Esophagus muscularis mucosa (tissue), 4 donors: Measurements from ENCODE around the gene MAML3. TPM values are rescaled to one million over a fixed set of nuclear protein-coding genes. Genes with fewer than 3 reads are reported as not detected.

Experiments used
- DNase-seq: peaks from one replicate; pipeline ENCODE4 v3.0.0-alpha.2; 2017; ENCODE audit errors: extremely low spot score
- H3K27ac ChIP-seq, 4 donors: fragments of 200-600 bp; sonication (generic); replicated peaks in 1 of 4; 1 replicate in 3 of 4; 2 replicates in 1 of 4; pipeline ENCODE4 v1.5.1; 2016 to 2019; ENCODE audit warnings: mild to moderate bottlenecking in 1 of 4
- H3K27me3 ChIP-seq, 4 donors: fragments of 200-600 bp; sonication (generic); one replicate each; pipeline versions ENCODE4 v1.5.1 to v1.6.0; 2016 to 2019
- H3K36me3 ChIP-seq, 4 donors: fragments of 200-600 bp; sonication (generic); one replicate each; pipeline ENCODE4 v1.5.1; 2016 to 2019
- H3K4me1 ChIP-seq, 4 donors: fragments of 200-600 bp; sonication (generic); one replicate each; pipeline ENCODE4 v1.5.1; 2016 to 2019
- H3K4me3 ChIP-seq, 4 donors: fragments of 200-600 bp; sonication (generic); 1 replicate in 2 of 4; 2 replicates in 2 of 4; pipeline ENCODE4 v1.5.1; 2016 to 2019; ENCODE audit warnings: mild to moderate bottlenecking in 4 of 4, moderate library complexity in 1 of 4
- H3K9me3 ChIP-seq, 4 donors: fragments of 200-600 bp; sonication (generic); 1 replicate in 3 of 4; 2 replicates in 1 of 4; pipeline ENCODE4 v1.5.1; 2016 to 2019
- EP300 ChIP-seq: sonication (generic); formaldehyde crosslinking; IDR thresholded peaks from one replicate; pipeline ENCODE4 v1.6.1; 2017; ENCODE audit warnings: antibody characterized with exemption
- POLR2A ChIP-seq: fragments of 450-650 bp; IDR thresholded peaks from one replicate; pipeline ENCODE4 v1.6.1; 2017; ENCODE audit warnings: antibody characterized with exemption, moderate library complexity, mild to moderate bottlenecking, low read depth
- POLR2AphosphoS5 ChIP-seq, 2 donors: sonication (generic); formaldehyde crosslinking; IDR thresholded peaks; one replicate each; pipeline ENCODE4 v1.6.1; 2017; ENCODE audit warnings: antibody characterized with exemption in 2 of 2
- WGBS: methylation state at CpG from one replicate; pipeline ENCODE4 v1.1.5; 2018; 5-methylcytosine and 5-hydroxymethylcytosine counted together
- intact Hi-C: fragments of 100-400 bp; cut with DNase I; formaldehyde crosslinking; loops from one replicate; pipeline ENCODE4 v1.15.1; 2023
- total RNA-seq, 4 donors: library from RNA; depleted of rRNA; stranded (reverse); fragments of >200 nt; gene quantifications; one replicate each; pipeline versions ENCODE4 v1.1.0 to v1.2.1, GENCODE V29; 2016
- TF ChIP-seq, protein P1 (sequence below), 3 experiments: fragments of 200-600 bp in 2 of 3; fragments of 450-650 bp in 1 of 3; sonication (generic) in 2 of 3; IDR thresholded peaks; one replicate each; pipeline ENCODE4 v1.5.1; 2017 to 2019; ENCODE audit warnings: antibody characterized with exemption in 3 of 3, mild to moderate bottlenecking in 2 of 3, moderate library complexity in 1 of 3

Gene MAML3
- total RNA-seq, 4 donors from 2014 or later, result 5.0 to 8.7 (median 7.1) TPM

DNA sequence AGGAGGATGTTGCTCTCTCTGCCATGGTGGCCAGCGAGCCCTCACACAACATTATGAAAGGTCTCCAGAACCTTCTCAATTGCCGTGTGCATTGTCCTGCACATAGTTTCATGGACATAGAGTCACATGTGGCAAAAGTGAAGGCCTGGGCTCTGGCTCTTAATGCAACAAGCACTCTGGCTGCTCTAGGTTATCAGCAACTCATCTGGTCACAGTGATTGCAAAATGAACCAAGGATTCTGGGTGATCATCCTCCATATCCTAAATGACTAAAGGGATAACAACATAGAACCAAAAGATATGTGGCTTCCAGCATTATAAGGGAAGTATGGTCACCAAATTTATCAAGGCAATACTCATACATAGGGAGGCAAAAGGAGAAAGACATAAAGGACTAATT is 313.2 kb downstream of the MAML3 start:
- intact Hi-C loops, result no loop called here
- H3K4me1 ChIP-seq, result peaks cover 0 to 7% (median 0%) of the 10 kb centered on the region in 4 donors
- no peak for DNase-seq
- H3K9me3 ChIP-seq, result no peaks in the 10 kb centered on the region
- H3K27me3 ChIP-seq, result no peaks in the 10 kb centered on the region
- TF ChIP-seq POLR2A, result no peak
- no peak overlapping the region for H3K27ac ChIP-seq
- H3K4me3 ChIP-seq, result no peak overlapping the region
- WGBS, result 96% methylated on average over 2 of the region's 2 CpGs
- H3K36me3 ChIP-seq, result no peaks in the 10 kb centered on the region

DNA sequence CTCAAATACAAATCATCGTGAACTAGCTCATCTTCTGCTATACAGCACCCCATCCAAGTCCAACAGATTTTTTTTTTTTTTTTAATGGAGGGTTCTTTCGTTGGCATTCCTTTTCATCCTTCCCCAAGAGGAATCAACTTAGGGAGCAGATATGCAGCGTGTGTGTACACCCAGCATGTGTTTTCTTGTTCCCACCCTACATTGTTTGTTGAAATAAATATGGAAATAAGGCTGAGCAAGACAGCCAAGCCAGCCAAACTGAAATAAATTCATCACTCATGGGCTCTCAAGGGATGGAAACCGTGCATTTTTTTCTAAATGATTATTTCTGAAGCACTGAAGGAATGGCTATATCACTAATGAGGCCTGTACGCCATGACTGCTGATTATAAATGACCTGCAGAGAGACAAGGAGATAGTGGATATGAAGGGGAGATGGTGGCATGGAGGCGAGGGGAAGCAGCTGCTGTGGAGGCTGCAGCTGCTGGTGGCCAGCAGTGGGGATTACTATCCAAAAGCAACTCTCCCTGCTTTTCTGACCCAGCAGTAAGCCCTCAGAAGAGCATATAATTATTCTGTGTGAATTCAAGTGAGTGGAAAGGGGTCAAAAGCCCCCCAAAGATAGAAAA is 314.5 kb downstream of the MAML3 start:
- no peak for DNase-seq
- Histone ChIP-seq H3K36me3 (no peaks in the 10 kb centered on the region), H3K27me3 (no peaks in the 10 kb centered on the region), H3K4me1 (peaks cover 0 to 14% (median under 1%) of the 10 kb centered on the region in 4 donors), H3K9me3 (no peaks in the 10 kb centered on the region), H3K27ac (no peak overlapping the region), H3K4me3 (no peak overlapping the region)
- TF ChIP-seq POLR2A (no peak), POLR2AphosphoS5 (IDR thresholded peaks at IDR 0.05) (no peak), EP300 (no peak)
- TF ChIP-seq, protein P1, sequence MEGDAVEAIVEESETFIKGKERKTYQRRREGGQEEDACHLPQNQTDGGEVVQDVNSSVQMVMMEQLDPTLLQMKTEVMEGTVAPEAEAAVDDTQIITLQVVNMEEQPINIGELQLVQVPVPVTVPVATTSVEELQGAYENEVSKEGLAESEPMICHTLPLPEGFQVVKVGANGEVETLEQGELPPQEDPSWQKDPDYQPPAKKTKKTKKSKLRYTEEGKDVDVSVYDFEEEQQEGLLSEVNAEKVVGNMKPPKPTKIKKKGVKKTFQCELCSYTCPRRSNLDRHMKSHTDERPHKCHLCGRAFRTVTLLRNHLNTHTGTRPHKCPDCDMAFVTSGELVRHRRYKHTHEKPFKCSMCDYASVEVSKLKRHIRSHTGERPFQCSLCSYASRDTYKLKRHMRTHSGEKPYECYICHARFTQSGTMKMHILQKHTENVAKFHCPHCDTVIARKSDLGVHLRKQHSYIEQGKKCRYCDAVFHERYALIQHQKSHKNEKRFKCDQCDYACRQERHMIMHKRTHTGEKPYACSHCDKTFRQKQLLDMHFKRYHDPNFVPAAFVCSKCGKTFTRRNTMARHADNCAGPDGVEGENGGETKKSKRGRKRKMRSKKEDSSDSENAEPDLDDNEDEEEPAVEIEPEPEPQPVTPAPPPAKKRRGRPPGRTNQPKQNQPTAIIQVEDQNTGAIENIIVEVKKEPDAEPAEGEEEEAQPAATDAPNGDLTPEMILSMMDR (IDR thresholded peaks at IDR 0.05), result no peak
- WGBS, result 88% methylated on average over 6 of the region's 6 CpGs
- intact Hi-C loops, result no loop called here

DNA sequence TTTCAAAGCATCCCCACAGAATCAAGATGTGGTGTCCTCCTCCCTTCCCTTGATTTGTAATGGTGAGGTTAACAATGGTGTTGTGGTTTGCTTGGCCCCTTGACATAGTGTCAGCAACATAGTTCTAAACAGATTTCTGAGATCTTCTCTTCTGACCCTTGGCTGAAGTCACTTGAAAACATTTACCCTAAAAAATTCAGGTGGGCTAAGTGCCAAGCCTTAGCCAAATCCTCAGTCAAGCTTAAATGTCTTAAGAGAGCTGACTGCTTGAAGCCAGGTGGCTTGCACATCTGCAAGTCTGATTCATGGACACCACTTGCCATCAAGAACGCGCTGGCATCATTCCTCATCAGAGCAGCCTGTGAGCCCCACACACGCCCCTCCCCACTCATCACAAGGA is 315.2 kb downstream of the MAML3 start:
- H3K9me3 ChIP-seq, result no peaks in the 10 kb centered on the region
- no peaks in the 10 kb centered on the region for H3K36me3 ChIP-seq
- H3K27ac ChIP-seq, result no peak overlapping the region
- peaks cover 0 to 19% (median 2%) of the 10 kb centered on the region in 4 donors for H3K4me1 ChIP-seq
- intact Hi-C loops, result no loop called here
- TF ChIP-seq POLR2AphosphoS5 (IDR thresholded peaks at IDR 0.05) (no peak), POLR2A (no peak), EP300 (no peak)
- TF ChIP-seq, protein P1 (IDR thresholded peaks at IDR 0.05), result no peak
- H3K27me3 ChIP-seq, result no peaks in the 10 kb centered on the region
- WGBS, result 96% methylated on average over 3 of the region's 3 CpGs
- H3K4me3 ChIP-seq, result no peak overlapping the region
- DNase-seq, result no peak

DNA sequence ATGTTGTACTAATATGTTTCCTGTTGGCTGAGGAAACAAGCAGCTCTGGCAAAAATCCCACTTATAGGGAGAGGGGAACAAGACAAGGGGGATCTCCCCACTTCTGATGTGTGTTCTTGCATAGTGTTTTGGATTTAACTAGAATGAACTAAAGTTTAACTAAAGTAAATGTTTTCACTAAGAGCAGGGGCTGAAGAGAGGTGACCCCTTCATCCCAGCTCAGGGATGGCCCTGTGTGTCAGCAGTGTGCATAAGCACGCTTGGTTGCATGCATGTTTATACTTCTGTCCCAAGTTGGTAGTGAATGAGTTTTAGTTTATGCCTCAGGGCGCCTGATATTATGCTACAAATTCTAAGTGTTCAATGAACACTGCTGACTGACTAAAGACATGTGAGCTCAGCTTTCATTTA is 319.0 kb downstream of the MAML3 start:
- Histone ChIP-seq H3K4me1 (peaks cover 0 to 19% (median 3%) of the 10 kb centered on the region in 4 donors), H3K36me3 (no peaks in the 10 kb centered on the region), H3K9me3 (no peaks in the 10 kb centered on the region), H3K4me3 (no peak overlapping the region), H3K27me3 (no peaks in the 10 kb centered on the region), H3K27ac (no peak overlapping the region)
- intact Hi-C loops, result no loop called here
- 85% methylated on average over 2 of the region's 2 CpGs for WGBS
- TF ChIP-seq POLR2A (no peak), EP300 (no peak), POLR2AphosphoS5 (IDR thresholded peaks at IDR 0.05) (no peak)
- TF ChIP-seq, protein P1 (IDR thresholded peaks at IDR 0.05), result no peak
- DNase-seq, result no peak

DNA sequence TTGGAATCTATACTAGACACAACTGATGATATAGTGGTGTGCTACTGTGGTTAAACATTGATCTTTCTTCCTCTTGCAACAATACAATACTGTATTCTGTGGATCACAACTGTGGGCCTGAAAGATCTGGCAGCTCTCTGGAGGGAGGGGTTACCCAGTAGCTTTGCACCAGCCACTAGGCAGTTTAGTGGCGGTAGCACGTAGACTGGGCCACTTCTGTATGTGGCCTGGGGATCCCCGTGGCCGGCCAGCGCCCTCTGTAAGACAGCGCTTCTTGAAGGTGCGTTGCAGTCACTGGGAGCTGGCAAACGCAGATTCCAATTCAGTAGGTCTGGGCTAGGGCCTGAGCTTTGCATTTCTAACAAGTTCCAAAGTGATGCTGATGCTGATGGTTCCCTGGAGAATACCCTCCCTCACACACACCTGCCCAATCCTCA is 319.7 kb downstream of the MAML3 start:
- DNase-seq, result no peak
- Histone ChIP-seq H3K4me3 (no peak overlapping the region), H3K9me3 (no peaks in the 10 kb centered on the region), H3K36me3 (no peaks in the 10 kb centered on the region), H3K27me3 (no peaks in the 10 kb centered on the region), H3K4me1 (peaks cover 0 to 12% (median 3%) of the 10 kb centered on the region in 4 donors), H3K27ac (no peak overlapping the region)
- intact Hi-C loops, result no loop called here
- WGBS, result 93% methylated on average over 8 of the region's 8 CpGs
- TF ChIP-seq, protein P1 (IDR thresholded peaks at IDR 0.05), result no peak
- TF ChIP-seq POLR2A (no peak), POLR2AphosphoS5 (IDR thresholded peaks at IDR 0.05) (no peak)
